ENCODE results near the gene TM4SF18.

TM4SF18 gene

DNA sequence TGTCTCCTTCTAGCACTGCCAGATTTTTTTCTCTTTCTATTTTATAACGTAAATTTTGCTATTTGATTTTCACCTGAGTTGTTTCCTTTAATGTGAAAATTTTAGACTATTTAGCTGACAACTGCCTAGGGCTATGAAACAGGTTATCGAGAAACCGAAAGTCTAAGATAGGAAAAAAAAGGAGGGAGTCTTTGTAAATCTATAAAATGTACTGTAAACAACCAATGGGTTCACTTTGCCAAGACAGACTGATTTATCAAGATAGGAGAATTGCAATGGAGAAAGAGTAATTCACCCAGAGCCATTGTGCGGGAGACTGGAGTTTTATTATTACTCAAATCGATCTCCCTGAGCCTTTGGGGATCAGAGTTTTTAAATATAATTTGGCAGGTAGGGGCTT, 50.0 kb downstream of the TM4SF18 start:
- DNase-seq: no peak

DNA sequence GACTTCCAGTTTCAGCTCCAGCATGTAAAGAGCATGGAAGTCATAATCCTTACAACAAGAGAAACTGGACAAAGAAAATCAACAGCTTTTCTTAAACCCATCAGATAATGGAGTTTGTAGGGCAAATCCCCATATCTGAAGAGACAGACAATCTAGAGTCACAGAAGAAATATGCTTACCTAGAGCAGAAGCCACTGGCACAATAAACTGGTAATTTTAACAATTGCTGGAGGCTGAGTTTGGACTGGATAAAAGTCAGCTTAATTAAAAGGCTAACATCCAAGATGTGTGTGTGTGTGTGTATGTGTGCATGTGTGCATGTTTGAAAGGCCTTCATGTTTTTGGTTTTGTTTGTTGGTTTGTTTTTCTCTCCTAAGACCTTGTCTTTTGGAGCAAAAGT, 50.6 kb downstream of the TM4SF18 start:
- DNase-seq: no peak

DNA sequence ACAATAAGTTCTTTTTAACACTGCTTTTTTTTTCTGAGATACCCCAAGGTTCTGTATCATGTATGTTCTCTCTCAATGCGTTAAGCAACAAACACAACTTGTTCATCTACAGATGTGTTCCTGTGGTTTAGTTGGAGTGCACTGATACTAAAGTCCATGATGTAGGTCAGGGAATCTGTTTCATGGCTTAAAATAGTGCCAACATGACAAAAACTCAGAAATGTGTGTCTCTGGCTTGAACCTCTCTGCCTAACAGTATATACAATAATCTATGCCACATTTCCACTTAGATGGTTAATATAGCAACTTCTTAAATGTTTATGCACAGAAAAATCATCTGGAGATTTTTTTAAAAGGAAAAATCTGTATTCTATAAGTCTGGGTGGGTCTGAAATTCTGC, 51.1 kb downstream of the TM4SF18 start:
- DNase-seq: no peak

DNA sequence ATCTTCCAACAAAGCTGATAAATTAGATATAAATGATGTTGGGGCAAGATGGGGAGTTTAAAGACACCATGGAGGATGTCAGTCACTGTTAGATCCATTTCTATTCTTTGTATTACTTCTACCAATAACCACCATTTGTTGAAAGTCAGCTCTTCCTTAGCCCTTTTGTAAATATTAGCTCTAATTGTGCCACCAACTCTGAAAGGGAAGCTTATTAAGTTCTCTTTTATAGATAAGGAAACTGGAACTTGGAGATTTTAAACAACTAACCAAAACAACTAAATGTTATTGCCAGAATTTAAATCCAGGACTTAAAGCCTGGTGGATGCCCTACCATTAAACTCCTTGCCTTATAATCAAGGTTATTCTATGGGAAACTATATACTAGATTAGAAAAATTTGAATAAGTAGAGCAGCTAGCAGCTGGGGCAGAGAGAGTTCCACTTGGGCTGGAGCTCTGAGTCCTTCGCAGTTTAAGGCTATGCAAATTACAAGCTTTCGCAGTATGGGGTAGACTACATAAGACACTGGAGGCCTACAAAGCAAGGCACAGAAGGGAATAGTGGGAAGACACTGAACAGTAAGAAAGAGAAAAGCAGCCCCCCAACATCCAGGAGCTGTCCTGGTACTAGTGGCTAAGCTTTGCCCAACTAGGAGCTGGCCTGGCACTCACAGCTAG, 52.6 kb downstream of the TM4SF18 start:
- no peak for DNase-seq

DNA sequence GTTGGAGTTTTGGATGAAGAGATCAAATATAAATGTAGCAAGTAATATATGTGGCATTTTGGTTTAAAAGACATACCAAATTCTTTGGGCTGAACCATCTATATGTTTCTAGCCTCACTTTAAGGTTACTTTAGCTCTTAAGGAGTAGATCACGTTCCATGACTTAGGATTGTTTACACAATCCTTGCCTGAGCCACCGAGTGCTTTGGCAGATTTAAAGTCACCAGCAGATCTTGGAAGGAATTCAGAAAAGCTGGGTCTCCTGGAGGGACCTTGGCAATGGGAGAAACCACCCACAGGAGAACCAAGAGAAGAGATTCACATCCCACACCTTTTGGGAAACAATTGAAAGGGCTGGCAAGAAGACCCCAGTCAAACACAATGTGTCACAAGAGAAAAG, 54.5 kb downstream of the TM4SF18 start:
- DNase-seq: peak; percentile 42

DNA sequence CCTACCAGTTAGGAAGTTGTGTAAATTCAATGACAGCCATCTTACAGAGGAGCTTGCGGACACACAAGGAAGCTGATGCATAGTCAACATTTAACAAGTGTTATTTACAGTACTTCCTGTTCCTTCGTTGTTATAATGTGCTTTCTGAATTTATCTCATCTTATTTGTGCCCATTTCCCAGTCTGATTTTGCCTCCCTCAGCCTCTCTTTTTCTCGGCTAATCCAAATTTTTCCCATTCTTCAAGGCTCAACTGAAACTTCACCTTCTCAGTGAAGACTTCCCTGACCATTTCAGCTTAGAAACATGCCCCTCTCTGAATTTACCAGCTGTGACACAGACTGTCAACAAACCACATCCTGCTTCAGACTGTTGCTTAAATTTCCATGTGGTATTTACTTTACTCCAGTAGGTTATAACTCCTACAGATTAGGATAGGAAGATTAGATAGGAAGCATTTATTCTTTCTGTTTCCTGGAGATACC, 56.1 kb downstream of the TM4SF18 start:
- DNase-seq: peak; percentile 92

DNA sequence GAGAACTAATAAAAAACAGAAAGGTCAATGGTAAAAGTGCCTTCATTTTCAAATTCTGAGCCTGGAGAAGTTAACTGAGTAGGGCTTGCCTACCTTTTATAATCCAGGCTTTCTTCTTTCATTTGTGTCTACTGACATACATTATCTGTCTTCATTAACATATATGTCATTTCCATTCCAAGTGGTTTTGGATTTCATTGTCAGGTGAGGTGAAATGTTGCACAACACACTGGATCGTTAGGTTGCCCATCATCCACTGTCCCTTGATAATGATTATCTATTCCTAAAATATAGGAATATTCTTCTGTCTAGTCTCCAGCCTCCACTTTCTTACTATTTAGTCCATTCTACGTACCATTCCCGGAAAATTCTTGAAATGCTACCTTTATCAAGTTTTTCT, 56.8 kb downstream of the TM4SF18 start:
- DNase-seq: no peak

DNA sequence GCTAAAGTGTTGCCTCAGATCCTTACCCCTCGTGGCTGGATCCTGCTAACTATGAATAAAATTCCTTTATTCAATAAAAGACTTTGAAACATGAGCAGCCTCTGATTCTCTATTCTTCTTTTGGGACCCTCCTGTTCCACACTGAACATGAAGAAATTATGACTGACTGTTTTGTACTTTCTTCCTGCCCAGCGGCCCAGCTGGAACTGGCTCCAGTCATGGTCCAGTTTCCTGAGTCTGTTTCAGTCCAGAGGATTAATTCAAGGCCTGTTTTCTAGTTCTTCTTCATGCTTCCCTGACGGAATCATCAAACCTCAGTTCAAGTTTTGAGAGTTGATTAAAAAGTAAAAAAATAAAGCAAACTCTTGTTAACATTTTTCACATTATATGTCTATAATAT, 59.2 kb downstream of the TM4SF18 start:
- DNase-seq: peak; percentile 36

DNA sequence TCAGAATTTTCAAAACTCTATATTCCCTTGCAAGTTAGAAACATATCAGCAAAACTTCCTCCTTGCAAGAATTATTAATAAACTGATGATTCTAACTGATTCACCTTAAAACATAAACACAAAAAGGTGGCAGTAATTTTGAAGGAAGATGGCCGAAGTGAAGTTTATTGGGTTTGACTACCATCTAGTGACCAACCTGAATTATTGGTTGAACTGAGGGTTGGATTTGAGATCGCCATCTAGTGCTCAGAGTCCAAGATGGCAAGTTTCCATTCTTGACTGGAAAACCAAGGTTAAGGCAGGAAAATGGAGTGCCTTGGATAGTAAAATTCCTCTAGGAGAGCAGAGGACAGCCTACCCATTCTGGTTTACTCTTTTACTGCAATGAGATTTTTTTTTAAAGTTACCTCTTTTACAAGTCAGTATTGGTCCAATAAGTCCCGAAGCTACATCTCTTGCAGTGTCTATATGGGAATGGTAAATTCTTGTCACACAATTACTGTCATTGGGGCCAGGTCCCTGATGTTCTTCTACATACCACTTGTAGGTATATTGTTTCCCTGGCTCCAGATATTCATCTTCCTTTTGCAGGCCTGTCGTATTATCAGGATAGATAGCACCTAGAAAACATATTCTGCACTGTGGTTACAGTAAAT, 60.2 kb downstream of the TM4SF18 start:
- peak; percentile 85 for DNase-seq

DNA sequence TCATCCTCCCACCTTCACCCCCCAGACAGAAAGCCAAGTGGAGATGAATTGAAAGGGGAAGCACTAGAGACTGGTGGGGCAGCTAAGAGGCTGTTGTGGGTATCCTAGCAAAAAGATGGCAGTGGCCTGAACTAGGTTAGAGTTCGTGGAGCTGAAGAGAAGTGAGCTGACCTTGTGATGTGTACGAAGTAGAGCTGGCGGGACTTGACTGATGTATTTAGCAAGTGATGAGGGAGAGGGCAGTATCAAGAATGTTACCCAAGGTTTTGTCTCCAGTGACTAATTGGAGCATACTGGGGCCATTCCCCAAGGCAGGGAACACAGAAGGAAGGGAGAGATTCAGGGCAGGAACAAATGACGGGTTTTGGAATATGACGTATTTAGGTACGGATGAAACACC, 61.8 kb downstream of the TM4SF18 start:
- DNase-seq: no peak

DNA sequence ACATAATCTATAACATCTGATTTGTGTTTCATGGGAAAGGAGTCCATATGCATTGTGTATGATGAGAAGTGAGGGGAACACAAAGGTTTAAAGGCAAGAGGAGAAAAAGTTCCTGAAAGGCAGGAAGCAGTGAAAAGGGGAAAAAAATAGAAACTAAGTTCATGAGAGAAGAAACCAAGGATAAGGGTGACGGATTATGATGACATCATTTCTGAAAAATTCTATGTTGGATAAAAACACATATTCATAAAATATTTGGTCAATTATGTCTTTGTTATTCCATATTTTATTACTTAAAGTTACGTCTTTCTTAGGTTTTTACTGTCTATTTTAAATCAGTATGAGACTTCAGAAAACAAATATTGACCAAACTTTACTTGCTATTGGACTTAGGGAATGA, 63.3 kb downstream of the TM4SF18 start:
- peak; percentile 80 for DNase-seq

DNA sequence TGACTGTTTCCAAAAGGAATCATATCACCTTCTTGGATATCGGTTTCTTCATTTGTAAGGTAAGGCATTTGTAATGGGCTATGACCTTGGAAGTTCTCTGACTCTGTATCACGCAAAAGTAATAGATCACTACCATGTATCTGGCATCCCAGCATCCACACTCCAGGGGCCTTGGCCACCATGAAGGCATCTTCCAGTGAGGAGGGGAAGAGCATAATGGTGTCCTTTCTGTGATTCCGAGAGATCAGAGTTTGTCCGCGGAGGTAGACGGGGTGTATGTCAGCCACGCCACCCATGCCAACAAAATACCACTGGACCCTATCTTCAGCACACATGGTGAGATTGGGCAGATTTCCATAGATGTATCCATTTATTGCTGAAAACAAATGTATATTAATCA, 63.7 kb downstream of the TM4SF18 start:
- no peak for DNase-seq

All from fibroblast of skin of back (primary cell).